HEK293 (cell line): Measurements from ENCODE around the gene ADCYAP1R1.

Source experiments
- CTCF ChIA-PET: fragments of 350-600 bp; formaldehyde crosslinking; extraction: SDS; loops from one replicate; lab custom pipeline; 2021; ENCODE audit warnings: antibody characterized with exemption; lab: Yijun Ruan, JAX
- POLR2A ChIA-PET: fragments of 300-600 bp; formaldehyde crosslinking; extraction: SDS; loops from one replicate; lab custom pipeline; 2020; ENCODE audit warnings: antibody characterized with exemption, inconsistent platforms; lab: Yijun Ruan, JAX
- H3K27ac ChIP-seq: fragments of 200-500 bp; sonication (Bioruptor generic); 2 replicates; pipeline ENCODE4 v1.5.1; 2014; ENCODE audit warnings: low read depth, low read length, control low read depth, inconsistent platforms; ENCODE audit errors: extremely low read depth
- H3K36me3 ChIP-seq, 2 experiments: fragments of 200-500 bp in 1 of 2; sonication (Bioruptor generic) in 1 of 2; 1 replicate in 1 of 2; 2 replicates in 1 of 2; pipeline ENCODE4 v1.5.1; 2014 to 2017; ENCODE audit warnings: inconsistent platforms in 2 of 2, low read length in 2 of 2; ENCODE audit not compliant: control insufficient read depth in 2 of 2, insufficient read depth in 1 of 2
- H3K4me1 ChIP-seq: fragments of 200-500 bp; sonication (Bioruptor generic); 2 replicates; pipeline ENCODE4 v1.5.1; 2014; ENCODE audit warnings: mild to moderate bottlenecking, low read length, inconsistent platforms; ENCODE audit not compliant: control insufficient read depth, insufficient read depth
- H3K4me3 ChIP-seq: 2 replicates; pipeline ENCODE4 v1.5.1; 2011; ENCODE audit warnings: low read depth, mild to moderate bottlenecking, control low read depth, low read length, moderate library complexity
- H3K9me3 ChIP-seq: fragments of 200-500 bp; sonication (Bioruptor generic); 2 replicates; pipeline ENCODE4 v1.5.1; 2014; ENCODE audit warnings: low read depth, low read length, inconsistent platforms; ENCODE audit not compliant: control insufficient read depth, insufficient read depth
- BCL11B ChIP-seq: fragments of 450-650 bp; formaldehyde crosslinking; IDR thresholded peaks from 2 replicates; pipeline ENCODE4 v1.5.1; 2016; ENCODE audit warnings: low read depth, missing biosample characterization, missing genetic modification characterization
- HOXA7 ChIP-seq: sonication (generic); formaldehyde crosslinking; IDR thresholded peaks from 2 replicates; pipeline ENCODE4 v1.8.1; 2022; ENCODE audit warnings: missing genetic modification reagents, borderline replicate concordance
- TSHZ1 ChIP-seq: fragments of 450-650 bp; formaldehyde crosslinking; IDR thresholded peaks from 2 replicates; pipeline ENCODE4 v1.5.1; 2016; ENCODE audit warnings: missing biosample characterization, missing genetic modification characterization, borderline replicate concordance
- ZFP69B ChIP-seq: fragments of 450-650 bp; formaldehyde crosslinking; IDR thresholded peaks from 2 replicates; pipeline ENCODE4 v1.5.1; 2016; ENCODE audit warnings: missing biosample characterization, missing genetic modification characterization
- ZNF10 ChIP-seq: fragments of 450-650 bp; formaldehyde crosslinking; IDR thresholded peaks from 2 replicates; pipeline ENCODE4 v1.5.1; 2017; ENCODE audit warnings: missing biosample characterization, missing genetic modification characterization
- ZNF211 ChIP-seq: fragments of 450-650 bp; formaldehyde crosslinking; IDR thresholded peaks from 2 replicates; pipeline ENCODE4 v1.5.1; 2016; ENCODE audit warnings: low read depth, missing biosample characterization, missing genetic modification characterization
- ZNF248 ChIP-seq: fragments of 450-650 bp; formaldehyde crosslinking; IDR thresholded peaks from 2 replicates; pipeline ENCODE4 v1.5.1; 2017; ENCODE audit warnings: missing biosample characterization, missing genetic modification characterization
- ZNF292 ChIP-seq: fragments of 450-650 bp; formaldehyde crosslinking; IDR thresholded peaks from 2 replicates; pipeline ENCODE4 v1.5.1; 2016; ENCODE audit warnings: low read depth, missing biosample characterization, missing genetic modification characterization, borderline replicate concordance
- ZNF48 ChIP-seq: fragments of 450-650 bp; formaldehyde crosslinking; IDR thresholded peaks from 2 replicates; pipeline ENCODE4 v1.5.1; 2016; ENCODE audit warnings: missing biosample characterization, missing genetic modification characterization
- ZNF518A ChIP-seq: fragments of 450-650 bp; formaldehyde crosslinking; conservative IDR thresholded peaks from 2 replicates; pipeline ENCODE4 v1.5.1; 2016; ENCODE audit warnings: low read depth, missing biosample characterization, missing genetic modification characterization
- ZNF549 ChIP-seq: fragments of 450-650 bp; IDR thresholded peaks from 2 replicates; pipeline ENCODE4 v1.5.1; 2018; ENCODE audit warnings: missing biosample characterization, missing genetic modification characterization, mild to moderate bottlenecking, inconsistent platforms, moderate library complexity
- ZNF580 ChIP-seq: fragments of 450-650 bp; formaldehyde crosslinking; IDR thresholded peaks from 2 replicates; pipeline ENCODE4 v1.5.1; 2016; ENCODE audit warnings: missing biosample characterization, missing genetic modification characterization
- ZNF621 ChIP-seq: fragments of 450-650 bp; formaldehyde crosslinking; IDR thresholded peaks from 2 replicates; pipeline ENCODE4 v1.5.1; 2017; ENCODE audit warnings: missing biosample characterization, missing genetic modification characterization
- ZNF658 ChIP-seq: fragments of 450-650 bp; formaldehyde crosslinking; IDR thresholded peaks from 2 replicates; pipeline ENCODE4; 2016; ENCODE audit warnings: missing biosample characterization, missing genetic modification characterization
- ZNF776 ChIP-seq: fragments of 450-650 bp; formaldehyde crosslinking; IDR thresholded peaks from 2 replicates; pipeline ENCODE4 v1.5.0; 2017; ENCODE audit warnings: missing biosample characterization, missing genetic modification characterization, borderline replicate concordance
- ZNF830 ChIP-seq: fragments of 450-650 bp; IDR thresholded peaks from 2 replicates; pipeline ENCODE4 v1.5.0; 2018; ENCODE audit warnings: missing biosample characterization, missing genetic modification characterization, low read depth, mild to moderate bottlenecking, moderate library complexity
- TF ChIP-seq, protein P1 (sequence below): fragments of 450-650 bp; formaldehyde crosslinking; IDR thresholded peaks from 2 replicates; pipeline ENCODE4 v1.5.1; 2016; ENCODE audit warnings: missing biosample characterization, missing genetic modification characterization
- TF ChIP-seq, protein P2 (sequence below): fragments of 450-650 bp; formaldehyde crosslinking; IDR thresholded peaks from 2 replicates; pipeline ENCODE4 v1.5.1; 2017; ENCODE audit warnings: missing biosample characterization, missing genetic modification characterization
- TF ChIP-seq, protein P3 (sequence below): fragments of 450-650 bp; formaldehyde crosslinking; IDR thresholded peaks from 2 replicates; pipeline ENCODE4 v1.5.0; 2017; ENCODE audit warnings: missing biosample characterization, missing genetic modification characterization, borderline replicate concordance

Gene ADCYAP1R1

DNA sequence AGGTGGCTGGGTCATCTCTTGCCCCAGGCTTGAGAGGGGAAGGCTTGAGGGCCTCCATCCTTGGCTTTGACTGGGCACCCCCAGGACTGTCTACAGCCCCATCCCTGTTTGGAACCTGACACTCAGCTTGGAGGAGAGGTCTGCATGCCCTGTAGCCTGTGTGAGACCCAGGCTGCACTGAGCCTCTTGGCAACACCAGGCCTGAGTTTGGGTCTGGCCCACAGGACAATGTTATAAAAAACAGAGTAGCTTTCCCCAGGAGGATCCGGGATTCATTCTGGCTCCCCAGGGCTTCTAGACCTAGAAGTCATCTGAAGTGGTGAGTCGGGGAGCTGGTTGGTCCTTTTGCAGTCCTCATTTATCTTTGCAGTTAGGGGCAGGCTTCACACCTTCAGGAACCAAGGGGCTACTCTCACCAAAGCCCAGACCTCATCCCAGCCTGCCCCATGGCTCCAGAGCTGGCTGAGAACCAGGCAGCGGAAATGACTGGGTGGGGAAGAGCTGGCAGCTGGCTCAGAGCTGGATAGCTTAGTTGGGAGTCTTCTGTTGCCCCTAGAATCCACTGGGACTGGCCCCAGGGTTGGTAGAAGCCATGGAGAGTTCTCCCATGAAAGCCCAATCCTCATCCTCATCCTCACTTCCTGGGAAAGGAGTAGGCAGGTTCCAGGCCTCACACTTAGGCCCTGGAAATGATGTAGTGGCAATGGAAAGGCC, 68.8 kb downstream of the ADCYAP1R1 start (continued):
- TF ChIP-seq TSHZ1 (tag by site-specific recombination) (no peak), ZNF518A (tag by site-specific recombination) (no peak), ZNF211 (tag by site-specific recombination) (no peak)

GRCh38 chr7:31121601-31122000, 69.5 kb downstream of the ADCYAP1R1 start:
- no peaks in the 10 kb centered on the region for H3K36me3 ChIP-seq
- H3K4me3 ChIP-seq: no peak overlapping the region
- H3K4me1 ChIP-seq: no peaks in the 10 kb centered on the region
- H3K9me3 ChIP-seq: no peaks in the 10 kb centered on the region
- POLR2A ChIA-PET: interaction anchor here (1.6 kb wide), 1 partner anchor 138 kb away, joined by 16 read pairs; no protein-coding TSS in a partner anchor
- no peak overlapping the region for H3K27ac ChIP-seq
- CTCF ChIA-PET: interaction anchor here (0.8 to 12.1 kb wide), 31 partner anchors 8 to 320 kb away, joined by 3 to 373 read pairs (median 6); no protein-coding TSS in a partner anchor
- TF ChIP-seq ZNF830 (tag by site-specific recombination) (no peak), ZNF10 (no peak), ZNF580 (tag by site-specific recombination) (no peak), ZNF48 (tag by site-specific recombination) (no peak), ZNF658 (no peak), ZNF621 (no peak), ZFP69B (tag by site-specific recombination) (no peak), ZNF248 (tag by site-specific recombination) (no peak), ZNF549 (tag by site-specific recombination) (no peak), ZNF776 (tag by site-specific recombination) (no peak), BCL11B (no peak), ZNF292 (no peak), HOXA7 (CRISPR knock-in tag) (no peak)
- TF ChIP-seq, protein P1, sequence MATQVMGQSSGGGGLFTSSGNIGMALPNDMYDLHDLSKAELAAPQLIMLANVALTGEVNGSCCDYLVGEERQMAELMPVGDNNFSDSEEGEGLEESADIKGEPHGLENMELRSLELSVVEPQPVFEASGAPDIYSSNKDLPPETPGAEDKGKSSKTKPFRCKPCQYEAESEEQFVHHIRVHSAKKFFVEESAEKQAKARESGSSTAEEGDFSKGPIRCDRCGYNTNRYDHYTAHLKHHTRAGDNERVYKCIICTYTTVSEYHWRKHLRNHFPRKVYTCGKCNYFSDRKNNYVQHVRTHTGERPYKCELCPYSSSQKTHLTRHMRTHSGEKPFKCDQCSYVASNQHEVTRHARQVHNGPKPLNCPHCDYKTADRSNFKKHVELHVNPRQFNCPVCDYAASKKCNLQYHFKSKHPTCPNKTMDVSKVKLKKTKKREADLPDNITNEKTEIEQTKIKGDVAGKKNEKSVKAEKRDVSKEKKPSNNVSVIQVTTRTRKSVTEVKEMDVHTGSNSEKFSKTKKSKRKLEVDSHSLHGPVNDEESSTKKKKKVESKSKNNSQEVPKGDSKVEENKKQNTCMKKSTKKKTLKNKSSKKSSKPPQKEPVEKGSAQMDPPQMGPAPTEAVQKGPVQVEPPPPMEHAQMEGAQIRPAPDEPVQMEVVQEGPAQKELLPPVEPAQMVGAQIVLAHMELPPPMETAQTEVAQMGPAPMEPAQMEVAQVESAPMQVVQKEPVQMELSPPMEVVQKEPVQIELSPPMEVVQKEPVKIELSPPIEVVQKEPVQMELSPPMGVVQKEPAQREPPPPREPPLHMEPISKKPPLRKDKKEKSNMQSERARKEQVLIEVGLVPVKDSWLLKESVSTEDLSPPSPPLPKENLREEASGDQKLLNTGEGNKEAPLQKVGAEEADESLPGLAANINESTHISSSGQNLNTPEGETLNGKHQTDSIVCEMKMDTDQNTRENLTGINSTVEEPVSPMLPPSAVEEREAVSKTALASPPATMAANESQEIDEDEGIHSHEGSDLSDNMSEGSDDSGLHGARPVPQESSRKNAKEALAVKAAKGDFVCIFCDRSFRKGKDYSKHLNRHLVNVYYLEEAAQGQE (tag by site-specific recombination): no peak
- TF ChIP-seq, protein P2, sequence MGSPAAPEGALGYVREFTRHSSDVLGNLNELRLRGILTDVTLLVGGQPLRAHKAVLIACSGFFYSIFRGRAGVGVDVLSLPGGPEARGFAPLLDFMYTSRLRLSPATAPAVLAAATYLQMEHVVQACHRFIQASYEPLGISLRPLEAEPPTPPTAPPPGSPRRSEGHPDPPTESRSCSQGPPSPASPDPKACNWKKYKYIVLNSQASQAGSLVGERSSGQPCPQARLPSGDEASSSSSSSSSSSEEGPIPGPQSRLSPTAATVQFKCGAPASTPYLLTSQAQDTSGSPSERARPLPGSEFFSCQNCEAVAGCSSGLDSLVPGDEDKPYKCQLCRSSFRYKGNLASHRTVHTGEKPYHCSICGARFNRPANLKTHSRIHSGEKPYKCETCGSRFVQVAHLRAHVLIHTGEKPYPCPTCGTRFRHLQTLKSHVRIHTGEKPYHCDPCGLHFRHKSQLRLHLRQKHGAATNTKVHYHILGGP (tag by site-specific recombination): no peak
- TF ChIP-seq, protein P3, sequence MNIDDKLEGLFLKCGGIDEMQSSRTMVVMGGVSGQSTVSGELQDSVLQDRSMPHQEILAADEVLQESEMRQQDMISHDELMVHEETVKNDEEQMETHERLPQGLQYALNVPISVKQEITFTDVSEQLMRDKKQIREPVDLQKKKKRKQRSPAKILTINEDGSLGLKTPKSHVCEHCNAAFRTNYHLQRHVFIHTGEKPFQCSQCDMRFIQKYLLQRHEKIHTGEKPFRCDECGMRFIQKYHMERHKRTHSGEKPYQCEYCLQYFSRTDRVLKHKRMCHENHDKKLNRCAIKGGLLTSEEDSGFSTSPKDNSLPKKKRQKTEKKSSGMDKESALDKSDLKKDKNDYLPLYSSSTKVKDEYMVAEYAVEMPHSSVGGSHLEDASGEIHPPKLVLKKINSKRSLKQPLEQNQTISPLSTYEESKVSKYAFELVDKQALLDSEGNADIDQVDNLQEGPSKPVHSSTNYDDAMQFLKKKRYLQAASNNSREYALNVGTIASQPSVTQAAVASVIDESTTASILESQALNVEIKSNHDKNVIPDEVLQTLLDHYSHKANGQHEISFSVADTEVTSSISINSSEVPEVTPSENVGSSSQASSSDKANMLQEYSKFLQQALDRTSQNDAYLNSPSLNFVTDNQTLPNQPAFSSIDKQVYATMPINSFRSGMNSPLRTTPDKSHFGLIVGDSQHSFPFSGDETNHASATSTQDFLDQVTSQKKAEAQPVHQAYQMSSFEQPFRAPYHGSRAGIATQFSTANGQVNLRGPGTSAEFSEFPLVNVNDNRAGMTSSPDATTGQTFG (tag by site-specific recombination): no peak
